ENCODE data around the gene UBXN4. TPM values are rescaled to one million over a fixed set of nuclear protein-coding genes. Genes with fewer than 3 reads are reported as not detected.

UBXN4 gene
- total and polyA plus RNA-seq, 12 donors = 29.3 to 77.8 (median 63.1) TPM

DNA sequence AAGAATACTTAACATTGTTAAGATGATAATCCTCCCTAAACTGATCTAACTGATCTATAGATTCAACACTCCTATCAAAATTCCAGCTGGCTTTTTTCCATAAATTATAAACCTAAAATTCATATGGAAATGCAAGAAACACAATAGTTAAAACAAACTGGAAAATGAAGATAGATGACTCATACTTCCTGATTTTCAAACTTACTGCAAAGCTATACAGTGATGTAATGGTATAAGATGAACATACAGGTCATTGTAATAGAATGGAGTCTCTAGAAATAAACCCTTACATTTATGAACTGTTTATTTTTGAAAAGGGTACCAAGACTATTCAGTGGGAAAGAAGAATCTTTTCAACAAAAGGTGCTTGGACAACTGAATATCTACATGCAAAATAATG is 32.3 kb downstream of the UBXN4 start:
- DNase-seq (no peak), ATAC-seq (no peak)
- Histone ChIP-seq H3K36me3 (peaks cover 0 to 100% (median 75%) of the 10 kb centered on the region in 9 donors), H3K4me1 (peaks cover 0 to 10% (median 4%) of the 10 kb centered on the region in 9 donors), H3K4me3 (no peak overlapping the region), H3K27ac (no peak overlapping the region), H3K9me3 (no peaks in the 10 kb centered on the region), H3K27me3 (no peaks in the 10 kb centered on the region)
- intact Hi-C loops (cut with DNase I) = no loop called here
- TF ChIP-seq CTCF (IDR thresholded peaks at IDR 0.05) = no peak

GRCh38 chr2:135775420-135775819 is 33.8 kb downstream of the UBXN4 start:
- no peak for DNase-seq
- ATAC-seq = peak in 7 of 8 donors; percentile 39 to 85 (median 65)
- peaks cover 0 to 100% (median 77%) of the 10 kb centered on the region in 9 donors for H3K36me3 ChIP-seq
- peaks cover 0 to 10% (median 4%) of the 10 kb centered on the region in 9 donors for H3K4me1 ChIP-seq
- H3K9me3 ChIP-seq = no peaks in the 10 kb centered on the region
- no peak overlapping the region for H3K4me3 ChIP-seq
- H3K27me3 ChIP-seq = no peaks in the 10 kb centered on the region
- TF ChIP-seq CTCF (IDR thresholded peaks at IDR 0.05) = no peak
- WGBS, 2 donors = 48% methylated on average over 2 of the region's 2 CpGs
- intact Hi-C loops (cut with DNase I) = no loop called here
- H3K27ac ChIP-seq = no peak overlapping the region

DNA sequence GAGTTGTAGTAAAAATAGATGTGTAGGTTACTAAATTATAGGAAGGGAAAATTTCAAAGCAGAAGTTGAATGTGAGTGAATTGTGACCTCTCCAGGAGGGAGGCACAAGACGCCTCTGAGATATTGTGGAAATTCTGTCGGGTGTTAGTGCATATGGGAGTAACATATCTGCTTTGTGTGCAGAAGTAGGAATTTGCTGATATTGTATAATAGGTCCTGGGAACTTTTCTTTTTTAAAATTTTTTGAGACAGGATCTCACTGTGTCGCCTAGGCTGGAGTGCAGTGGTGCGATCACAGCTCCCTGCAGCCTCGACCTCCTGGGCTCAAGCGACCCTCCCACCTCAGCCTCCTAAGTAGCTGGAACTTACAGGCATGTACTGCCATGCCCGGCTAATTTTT is 34.7 kb downstream of the UBXN4 start:
- intact Hi-C loops (cut with DNase I) = no loop called here
- H3K36me3 ChIP-seq = peaks cover 0 to 100% (median 77%) of the 10 kb centered on the region in 9 donors

GRCh38 chr2:135782231-135782630 is 40.6 kb downstream of the UBXN4 start:
- intact Hi-C loops (cut with DNase I) = no loop called here
- Histone ChIP-seq H3K27ac (no peak overlapping the region), H3K4me1 (no peaks in the 10 kb centered on the region), H3K27me3 (no peaks in the 10 kb centered on the region), H3K9me3 (no peaks in the 10 kb centered on the region), H3K36me3 (peaks cover 0 to 99% (median 59%) of the 10 kb centered on the region in 9 donors), H3K4me3 (no peak overlapping the region)
- DNase-seq (no peak), ATAC-seq (no peak)
- 67 to 74% methylated on average over 2 of the region's 2 CpGs for WGBS, 2 donors
- no peak for TF ChIP-seq CTCF (IDR thresholded peaks at IDR 0.05)

More for the DNA sequence above, 34.7 kb downstream of the UBXN4 start:
- ATAC-seq (no peak), DNase-seq (no peak)
- Histone ChIP-seq H3K9me3 (no peaks in the 10 kb centered on the region), H3K4me3 (no peak overlapping the region), H3K4me1 (peaks cover 0 to 10% (median 4%) of the 10 kb centered on the region in 9 donors), H3K27ac (no peak overlapping the region), H3K27me3 (no peaks in the 10 kb centered on the region)
- 95 to 97% methylated on average over 7 of the region's 7 CpGs for WGBS, 2 donors
- no peak for TF ChIP-seq CTCF (IDR thresholded peaks at IDR 0.05)
